ENCODE data around the gene MRGPRD. TPM values are rescaled to one million over a fixed set of nuclear protein-coding genes. Genes with fewer than 3 reads are reported as not detected.

MRGPRD gene
- total and polyA plus RNA-seq, 2 experiments from 2014 or later: not detected

DNA sequence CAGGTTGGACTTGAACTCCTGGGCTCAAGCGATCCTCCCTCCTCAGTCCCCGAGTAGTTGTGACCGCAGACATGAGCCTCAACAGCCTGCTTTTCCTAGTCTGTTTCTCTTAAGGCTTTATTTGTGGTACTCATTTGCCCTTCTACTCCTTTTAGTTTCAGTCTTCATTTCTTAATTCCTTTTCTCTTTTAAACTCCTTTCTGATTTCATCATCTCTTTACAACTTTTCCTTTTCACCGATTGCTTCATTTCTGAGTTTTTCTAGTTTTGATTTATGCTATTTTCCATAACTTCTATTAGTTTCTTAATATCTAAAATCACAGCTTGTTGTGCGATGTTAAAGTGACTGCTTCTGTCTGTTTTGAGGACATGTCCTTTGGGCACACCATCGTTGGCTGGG, 49.5 kb upstream of the MRGPRD start:
- Histone ChIP-seq H3K9me2 (ENCODE audit: insufficient read depth) (no peaks in the 10 kb centered on the region), H3K79me2 (replicated peaks; ENCODE audit: insufficient read depth) (no peaks in the 10 kb centered on the region), H3F3A (replicated peaks; ENCODE audit: low read depth) (no peaks in the 10 kb centered on the region), H3K4me3 (no peak overlapping the region), H4K20me1 (replicated peaks; ENCODE audit: insufficient read depth) (no peaks in the 10 kb centered on the region), H3K36me3 (ENCODE audit: insufficient read depth) (no peaks in the 10 kb centered on the region), H3K4me1 (ENCODE audit: insufficient read depth) (no peaks in the 10 kb centered on the region), H3K27ac (ENCODE audit: low read depth) (no peak overlapping the region), H3K4me2 (no peak overlapping the region), H2AFZ (no peak overlapping the region; the same call in 1 of the 2 replicates), H3K27me3 (ENCODE audit: insufficient read depth) (no peaks in the 10 kb centered on the region)
- Mint-ChIP-seq H3K4me1 (peaks cover 20% of the 10 kb centered on the region), H3K36me3 (ENCODE audit: low read depth) (no peaks in the 10 kb centered on the region), H3K27me3 (ENCODE audit: insufficient read depth, low read depth, poor library complexity) (peaks cover 7% of the 10 kb centered on the region), H3K4me3 (no peak overlapping the region), H3K27ac (no peak overlapping the region), H3K9me3 (no peaks in the 10 kb centered on the region)
- TF ChIP-seq, protein P1, sequence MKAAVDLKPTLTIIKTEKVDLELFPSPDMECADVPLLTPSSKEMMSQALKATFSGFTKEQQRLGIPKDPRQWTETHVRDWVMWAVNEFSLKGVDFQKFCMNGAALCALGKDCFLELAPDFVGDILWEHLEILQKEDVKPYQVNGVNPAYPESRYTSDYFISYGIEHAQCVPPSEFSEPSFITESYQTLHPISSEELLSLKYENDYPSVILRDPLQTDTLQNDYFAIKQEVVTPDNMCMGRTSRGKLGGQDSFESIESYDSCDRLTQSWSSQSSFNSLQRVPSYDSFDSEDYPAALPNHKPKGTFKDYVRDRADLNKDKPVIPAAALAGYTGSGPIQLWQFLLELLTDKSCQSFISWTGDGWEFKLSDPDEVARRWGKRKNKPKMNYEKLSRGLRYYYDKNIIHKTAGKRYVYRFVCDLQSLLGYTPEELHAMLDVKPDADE (IDR thresholded peaks at IDR 0.05): no peak
- TF ChIP-seq ZNF331 (CRISPR knock-in tag; IDR thresholded peaks at IDR 0.05; ENCODE audit: low read depth) (no peak), CREB1 (CRISPR knock-in tag; IDR thresholded peaks at IDR 0.05; ENCODE audit: low read depth) (no peak), CTCF (conservative IDR thresholded peaks at IDR 0.05; ENCODE audit: low read depth in 2 of 2) (no peak), ZNF114 (CRISPR knock-in tag; IDR thresholded peaks at IDR 0.05) (no peak), JUNB (IDR thresholded peaks at IDR 0.05; ENCODE audit: unreplicated experiment) (no peak), EZH2 (IDR thresholded peaks at IDR 0.05; ENCODE audit: low read depth, unreplicated experiment) (no peak), NANOG (IDR thresholded peaks at IDR 0.05; ENCODE audit: borderline replicate concordance) (no peak), POLR2AphosphoS5 (IDR thresholded peaks at IDR 0.05; ENCODE audit: low read depth) (no peak), ZNF462 (CRISPR knock-in tag; IDR thresholded peaks at IDR 0.05) (no peak)
- TF ChIP-seq, protein P2, sequence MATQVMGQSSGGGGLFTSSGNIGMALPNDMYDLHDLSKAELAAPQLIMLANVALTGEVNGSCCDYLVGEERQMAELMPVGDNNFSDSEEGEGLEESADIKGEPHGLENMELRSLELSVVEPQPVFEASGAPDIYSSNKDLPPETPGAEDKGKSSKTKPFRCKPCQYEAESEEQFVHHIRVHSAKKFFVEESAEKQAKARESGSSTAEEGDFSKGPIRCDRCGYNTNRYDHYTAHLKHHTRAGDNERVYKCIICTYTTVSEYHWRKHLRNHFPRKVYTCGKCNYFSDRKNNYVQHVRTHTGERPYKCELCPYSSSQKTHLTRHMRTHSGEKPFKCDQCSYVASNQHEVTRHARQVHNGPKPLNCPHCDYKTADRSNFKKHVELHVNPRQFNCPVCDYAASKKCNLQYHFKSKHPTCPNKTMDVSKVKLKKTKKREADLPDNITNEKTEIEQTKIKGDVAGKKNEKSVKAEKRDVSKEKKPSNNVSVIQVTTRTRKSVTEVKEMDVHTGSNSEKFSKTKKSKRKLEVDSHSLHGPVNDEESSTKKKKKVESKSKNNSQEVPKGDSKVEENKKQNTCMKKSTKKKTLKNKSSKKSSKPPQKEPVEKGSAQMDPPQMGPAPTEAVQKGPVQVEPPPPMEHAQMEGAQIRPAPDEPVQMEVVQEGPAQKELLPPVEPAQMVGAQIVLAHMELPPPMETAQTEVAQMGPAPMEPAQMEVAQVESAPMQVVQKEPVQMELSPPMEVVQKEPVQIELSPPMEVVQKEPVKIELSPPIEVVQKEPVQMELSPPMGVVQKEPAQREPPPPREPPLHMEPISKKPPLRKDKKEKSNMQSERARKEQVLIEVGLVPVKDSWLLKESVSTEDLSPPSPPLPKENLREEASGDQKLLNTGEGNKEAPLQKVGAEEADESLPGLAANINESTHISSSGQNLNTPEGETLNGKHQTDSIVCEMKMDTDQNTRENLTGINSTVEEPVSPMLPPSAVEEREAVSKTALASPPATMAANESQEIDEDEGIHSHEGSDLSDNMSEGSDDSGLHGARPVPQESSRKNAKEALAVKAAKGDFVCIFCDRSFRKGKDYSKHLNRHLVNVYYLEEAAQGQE (IDR thresholded peaks at IDR 0.05; ENCODE audit: unreplicated experiment): no peak
- ATAC-seq (no peak), DNase-seq (ENCODE audit: low spot score) (no peak)

Data from GM23338 (cell line).